Head of caudate nucleus (tissue), 42 donors: ENCODE results near the gene LGALSL.
A peak's percentile ranks its signal among the peaks of the same experiment; 100 is the strongest.

ENCODE experiments used
- DNase-seq, 42 donors: peaks; one replicate each; pipeline versions ENCODE4 v3.0.0 to v3.0.0-alpha.2; 2020 to 2021; ENCODE audit warnings: mixed read lengths in 7 of 42
- intact Hi-C: fragments of 100-400 bp; cut with DNase I; formaldehyde crosslinking; loops from one replicate; pipeline ENCODE4 v1.15.0; 2022

LGALSL gene

GRCh38 chr2:64466478-64467085 is 12.6 kb downstream of the LGALSL start:
- DNase-seq: no peak
- intact Hi-C loops: no loop called here

DNA sequence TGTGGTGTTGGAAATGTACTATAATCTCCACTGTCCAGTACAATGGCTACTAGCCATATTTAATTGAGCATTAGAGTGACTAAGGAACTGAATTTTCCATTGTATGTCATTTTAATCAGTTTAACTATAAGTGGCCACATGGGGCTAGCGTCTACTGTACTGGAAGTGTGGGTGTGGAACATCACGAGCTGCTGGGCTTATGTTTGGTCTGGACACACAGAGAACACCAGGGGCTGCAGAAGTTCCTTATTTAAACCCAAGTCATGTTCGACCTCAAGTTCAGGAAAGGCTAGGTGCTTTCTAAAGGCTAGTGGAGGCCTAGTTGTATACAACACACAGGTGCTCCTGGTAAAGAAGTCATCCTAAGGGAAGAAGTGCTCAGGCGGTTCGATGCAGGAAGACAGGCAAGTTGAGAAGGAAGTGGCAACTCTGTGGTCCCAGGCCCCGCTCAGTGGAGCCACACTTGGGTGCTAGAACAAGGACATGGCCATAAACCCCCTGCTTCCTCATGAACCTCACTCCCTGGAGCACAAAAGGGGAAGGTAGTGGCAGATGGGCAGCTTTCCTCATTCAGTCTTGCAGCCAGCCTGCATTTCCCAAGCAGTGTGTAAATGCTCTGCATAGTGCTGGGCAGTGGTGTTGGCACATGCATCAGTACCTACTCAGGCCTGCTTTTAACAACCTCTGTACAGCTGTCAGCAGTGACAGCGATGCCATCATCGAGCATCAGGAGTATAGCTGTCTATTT is 13.3 kb downstream of the LGALSL start:
- intact Hi-C loops: no loop called here
- peak in 31 of 42 donors; percentile 9 to 55 (median 29) for DNase-seq

DNA sequence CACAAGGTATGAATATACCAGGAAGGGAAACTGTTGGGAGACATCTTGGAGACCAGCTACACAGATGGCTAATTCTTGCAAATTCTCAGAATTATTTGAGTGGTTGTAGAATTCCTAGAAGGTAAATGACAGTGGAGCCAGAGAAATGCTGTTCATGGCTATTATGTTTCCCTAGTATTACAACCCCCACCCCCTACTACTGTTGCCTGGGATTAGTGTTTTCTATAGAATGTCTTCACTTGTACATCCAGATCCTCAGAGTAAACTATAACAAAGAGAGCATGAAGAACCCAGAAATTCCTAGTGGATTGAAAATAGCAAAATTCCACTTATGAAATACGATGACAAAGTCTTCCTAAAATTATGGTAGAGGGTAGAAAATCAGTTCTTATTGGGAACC is 15.3 kb downstream of the LGALSL start:
- DNase-seq: no peak
- intact Hi-C loops: no loop called here

- DNase-seq: no peak
- intact Hi-C loops: no loop called here
Observed at GRCh38 chr2:64470071-64470470, 16.1 kb downstream of the LGALSL start.

DNA sequence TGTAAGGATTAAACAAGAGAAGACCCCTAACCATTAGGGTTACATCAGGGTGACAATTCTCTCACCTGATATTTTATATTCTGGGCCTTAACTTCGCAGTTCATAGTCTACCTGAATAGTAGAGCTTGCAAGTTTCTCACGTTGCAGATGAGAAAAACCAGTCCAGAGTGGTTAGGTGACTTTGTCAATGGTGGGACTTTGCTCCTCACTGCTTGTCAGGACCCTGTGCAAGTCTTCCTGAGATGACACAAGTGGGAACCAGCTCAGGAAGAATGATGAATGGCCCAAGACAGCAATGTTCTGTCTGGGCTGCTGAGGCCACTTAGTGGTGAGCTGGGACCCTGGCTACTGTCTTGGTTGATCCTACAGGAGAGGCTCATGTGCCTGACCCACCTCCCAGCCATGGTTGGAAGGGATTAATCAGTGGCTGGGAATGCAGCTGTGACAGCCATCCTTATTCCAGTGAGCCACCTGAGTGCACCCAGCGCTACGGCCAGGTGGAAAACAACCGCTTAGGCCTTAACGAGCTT is 16.9 kb downstream of the LGALSL start:
- intact Hi-C loops: no loop called here
- peak in 1 of 42 donors; percentile 41 for DNase-seq

- DNase-seq: no peak
- intact Hi-C loops: no loop called here
Observed at GRCh38 chr2:64471600-64471999, 17.6 kb downstream of the LGALSL start.

DNA sequence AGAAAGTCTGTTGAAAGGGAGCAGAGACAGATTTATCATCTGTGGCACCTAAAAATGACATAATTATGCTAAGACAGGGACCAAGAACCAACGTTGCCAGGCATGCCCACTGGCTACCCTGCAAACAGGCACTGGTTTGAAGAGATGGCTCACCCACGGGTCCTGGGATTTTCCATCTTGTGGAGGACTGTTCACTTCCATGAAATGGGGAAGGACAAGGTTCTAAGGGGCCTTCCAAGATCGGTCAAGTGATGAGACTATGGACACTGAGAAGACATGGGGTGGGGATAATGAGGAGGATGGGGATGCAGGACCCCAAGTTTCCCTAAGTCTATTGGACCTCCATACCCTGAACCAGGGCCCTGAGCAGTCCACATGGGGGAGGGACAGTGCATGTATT is 18.9 kb downstream of the LGALSL start:
- intact Hi-C loops: no loop called here
- DNase-seq: no peak

GRCh38 chr2:64474121-64474571 is 20.2 kb downstream of the LGALSL start:
- intact Hi-C loops: no loop called here
- no peak for DNase-seq

DNA sequence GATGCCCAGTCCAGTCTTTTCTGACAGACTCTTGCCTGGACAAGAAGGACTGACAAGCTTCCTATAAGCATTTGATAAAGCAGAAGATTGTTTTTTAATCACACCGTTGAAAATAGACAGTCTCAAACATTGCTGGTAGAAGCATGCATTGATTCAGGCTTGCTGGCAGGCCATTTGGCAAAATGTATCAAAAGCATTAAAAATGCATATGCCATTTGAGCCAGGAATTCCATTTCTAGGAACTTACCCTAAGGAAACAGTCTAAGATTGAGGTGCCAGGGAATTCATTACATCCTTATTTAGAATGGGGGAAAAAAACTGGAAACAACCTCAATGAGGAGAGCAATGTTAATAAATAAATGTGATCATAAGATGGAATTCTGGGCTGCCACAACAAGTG is 20.7 kb downstream of the LGALSL start:
- no peak for DNase-seq
- intact Hi-C loops: no loop called here

DNA sequence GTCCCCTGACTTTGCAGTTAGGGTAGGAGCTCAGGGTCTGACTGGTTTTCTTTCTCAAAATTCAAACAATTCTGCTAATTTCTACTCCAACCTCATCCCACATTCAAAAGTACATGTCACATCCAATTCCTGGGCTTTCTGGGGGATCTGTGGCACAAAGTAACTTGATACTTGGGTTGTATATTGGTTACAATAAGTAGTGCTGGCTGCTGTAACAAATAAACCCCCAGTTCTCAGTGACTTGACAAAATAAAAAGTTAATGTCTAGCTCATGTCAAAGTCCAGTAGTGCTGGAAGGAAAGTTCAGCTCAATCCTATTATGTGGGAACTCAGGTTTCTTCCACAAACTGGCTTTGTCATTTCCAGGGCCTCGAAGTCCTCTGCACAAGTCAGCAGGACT is 23.1 kb downstream of the LGALSL start:
- no peak for DNase-seq
- intact Hi-C loops: no loop called here

- intact Hi-C loops: no loop called here
- DNase-seq: no peak
Observed at GRCh38 chr2:64477979-64478378, 24.0 kb downstream of the LGALSL start.

DNA sequence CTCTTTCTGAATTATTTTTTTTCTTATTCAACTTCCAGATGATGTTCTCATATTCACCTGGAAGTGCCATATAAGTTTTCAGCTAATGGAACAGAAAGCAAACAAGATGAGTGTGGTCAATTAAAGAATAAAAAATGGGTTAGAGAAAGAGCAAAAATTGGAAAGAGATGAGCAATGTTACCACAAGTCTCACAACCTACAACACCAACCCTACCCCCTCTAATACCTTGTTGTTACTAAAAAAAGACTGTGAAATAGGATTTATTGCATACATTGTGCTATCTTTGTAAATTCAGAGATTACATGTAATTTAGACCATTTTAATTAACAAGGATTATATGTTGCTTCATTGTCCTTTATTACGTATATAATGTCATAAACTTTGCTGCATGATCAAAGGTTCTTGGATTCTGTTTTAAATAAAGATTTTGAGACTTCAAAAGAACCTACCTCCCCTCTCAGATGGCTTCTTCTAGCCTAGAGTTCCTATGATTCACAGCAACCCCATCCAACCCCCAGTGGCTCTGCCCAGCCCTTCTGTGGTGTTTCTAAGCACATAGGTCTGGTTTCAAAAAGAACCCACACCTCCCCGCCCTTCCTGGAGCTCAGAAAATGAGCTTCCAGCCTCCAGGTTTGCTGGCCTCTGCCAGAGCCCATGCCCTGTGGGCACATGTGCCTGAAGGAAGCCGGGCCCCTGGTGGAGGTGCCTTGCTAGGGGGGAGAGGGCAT is 24.7 kb downstream of the LGALSL start:
- intact Hi-C loops: no loop called here
- DNase-seq: no peak

GRCh38 chr2:64479259-64480117 is 25.5 kb downstream of the LGALSL start:
- no peak for DNase-seq
- intact Hi-C loops: loop anchor here (10.0 kb wide), 1 partner anchor 425 kb away; no protein-coding TSS in a partner anchor

- DNase-seq: no peak
- intact Hi-C loops: loop anchor here (10.0 kb wide), 1 partner anchor 427 kb away; no protein-coding TSS in a partner anchor
Observed at GRCh38 chr2:64481665-64482064, 27.7 kb downstream of the LGALSL start.

- intact Hi-C loops: loop anchor here (10.0 kb wide), 1 partner anchor 427 kb away; no protein-coding TSS in a partner anchor
Observed at GRCh38 chr2:64482243-64482642, 28.3 kb downstream of the LGALSL start.

DNA sequence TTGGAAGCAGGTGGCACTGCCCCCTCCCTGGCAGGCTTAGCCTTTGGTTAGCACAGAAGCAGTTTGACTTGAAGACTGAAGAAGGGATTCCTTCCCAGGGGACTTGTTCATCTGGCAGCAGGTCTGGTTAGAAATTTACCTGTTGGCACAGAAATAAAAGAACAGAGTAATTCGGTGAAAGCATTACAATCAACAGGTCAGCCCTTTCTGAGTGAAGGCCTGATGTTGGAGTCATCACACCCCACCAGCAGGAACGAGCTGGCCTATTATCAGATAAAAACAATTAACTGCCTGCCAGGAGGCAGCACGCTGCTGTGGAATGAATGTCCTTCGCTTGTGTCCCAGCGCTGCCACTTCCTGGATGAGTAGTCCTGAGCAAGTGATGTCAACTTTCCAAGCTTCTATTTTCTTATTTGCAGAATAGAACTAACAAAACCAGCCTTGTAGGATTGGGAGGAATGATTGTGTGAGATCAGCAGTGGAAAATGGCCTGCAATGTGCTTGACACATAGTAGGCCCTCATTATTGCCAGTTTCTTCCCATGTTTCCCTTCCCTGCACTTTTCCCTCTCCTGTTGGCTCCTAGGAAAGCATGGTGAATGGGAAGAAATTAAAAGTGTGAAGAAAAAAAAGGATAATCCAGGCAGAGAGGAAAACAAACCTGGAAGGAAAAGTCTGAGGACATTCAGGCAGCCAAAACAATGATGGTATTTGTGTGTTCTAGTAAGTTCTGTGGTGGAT is 29.0 kb downstream of the LGALSL start:
- intact Hi-C loops: loop anchor here (10.0 kb wide), 1 partner anchor 428 kb away; no protein-coding TSS in a partner anchor

More at GRCh38 chr2:64482243-64482642, 28.3 kb downstream of the LGALSL start:
- DNase-seq: no peak

DNA sequence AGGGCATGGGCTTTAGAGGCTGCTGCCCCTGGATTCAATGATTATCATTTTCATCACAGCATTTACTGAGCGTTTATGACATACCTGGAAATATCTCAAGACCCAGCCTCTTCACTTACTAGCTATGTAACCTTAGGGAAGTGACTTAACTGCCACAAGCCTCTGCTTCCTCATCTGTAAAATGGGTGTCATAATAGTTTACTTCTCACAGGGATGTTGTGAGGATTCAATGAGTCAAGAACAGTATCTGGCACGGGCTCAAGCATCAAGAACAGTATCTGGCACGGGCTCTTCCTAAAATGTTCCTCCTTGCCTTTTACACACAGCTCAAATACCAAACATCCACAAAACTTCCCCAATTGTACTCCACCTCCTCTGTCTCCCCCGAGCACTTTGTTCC is 31.4 kb downstream of the LGALSL start:
- no peak for DNase-seq
- intact Hi-C loops: loop anchor here (5.0 to 10.0 kb wide), 2 partner anchors 153 to 431 kb away; no protein-coding TSS in a partner anchor

More for the DNA sequence above, 29.0 kb downstream of the LGALSL start:
- DNase-seq: no peak

- DNase-seq: no peak
- intact Hi-C loops: loop anchor here (5.0 to 10.0 kb wide), 2 partner anchors 154 to 431 kb away; no protein-coding TSS in a partner anchor
Observed at GRCh38 chr2:64485961-64486360, 32.0 kb downstream of the LGALSL start.
